ENCODE measurements around the gene ADD2. TPM values are rescaled to one million over a fixed set of nuclear protein-coding genes. Genes with fewer than 3 reads are reported as not detected.

ADD2 gene
- total RNA-seq, 1 experiment from 2014 or later, result 4.4 TPM

DNA sequence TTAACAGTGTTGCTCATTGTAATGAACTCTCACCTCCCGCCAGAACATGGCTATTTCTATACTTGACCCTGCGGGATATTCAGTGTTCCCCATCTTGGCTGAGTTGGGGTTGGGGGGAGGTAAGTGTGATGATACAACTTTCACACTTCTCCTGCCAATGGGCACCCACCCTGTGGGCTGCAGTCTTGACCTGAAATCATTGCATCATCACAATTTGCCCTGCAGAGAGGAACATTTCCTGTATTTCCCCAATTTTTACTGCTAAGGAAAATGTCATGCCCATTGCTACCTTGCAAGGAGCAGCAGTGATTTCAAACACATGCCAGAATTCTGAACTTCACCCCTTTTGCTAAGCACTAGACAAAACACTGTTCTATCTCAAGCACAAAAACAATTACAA lies 92.1 kb downstream of the ADD2 start:
- TF ChIP-seq EZH2 (IDR thresholded peaks at IDR 0.05; ENCODE audit: low read length, unreplicated experiment), result no peak
- TF ChIP-seq, protein P1, sequence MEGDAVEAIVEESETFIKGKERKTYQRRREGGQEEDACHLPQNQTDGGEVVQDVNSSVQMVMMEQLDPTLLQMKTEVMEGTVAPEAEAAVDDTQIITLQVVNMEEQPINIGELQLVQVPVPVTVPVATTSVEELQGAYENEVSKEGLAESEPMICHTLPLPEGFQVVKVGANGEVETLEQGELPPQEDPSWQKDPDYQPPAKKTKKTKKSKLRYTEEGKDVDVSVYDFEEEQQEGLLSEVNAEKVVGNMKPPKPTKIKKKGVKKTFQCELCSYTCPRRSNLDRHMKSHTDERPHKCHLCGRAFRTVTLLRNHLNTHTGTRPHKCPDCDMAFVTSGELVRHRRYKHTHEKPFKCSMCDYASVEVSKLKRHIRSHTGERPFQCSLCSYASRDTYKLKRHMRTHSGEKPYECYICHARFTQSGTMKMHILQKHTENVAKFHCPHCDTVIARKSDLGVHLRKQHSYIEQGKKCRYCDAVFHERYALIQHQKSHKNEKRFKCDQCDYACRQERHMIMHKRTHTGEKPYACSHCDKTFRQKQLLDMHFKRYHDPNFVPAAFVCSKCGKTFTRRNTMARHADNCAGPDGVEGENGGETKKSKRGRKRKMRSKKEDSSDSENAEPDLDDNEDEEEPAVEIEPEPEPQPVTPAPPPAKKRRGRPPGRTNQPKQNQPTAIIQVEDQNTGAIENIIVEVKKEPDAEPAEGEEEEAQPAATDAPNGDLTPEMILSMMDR (conservative IDR thresholded peaks at IDR 0.05; ENCODE audit: low read depth, low read length), result no peak
- TF ChIP-seq EZH2phosphoT487 (IDR thresholded peaks at IDR 0.05; ENCODE audit: borderline replicate concordance, low read length), result no peak
- intact Hi-C loops (cut with micrococcal nuclease), result no loop called here
- H3K9me3 ChIP-seq (ENCODE audit: low read length), result no peaks in the 10 kb centered on the region
- no peak overlapping the region for H3K9ac ChIP-seq (ENCODE audit: low read length)
- no peak for DNase-seq
- peaks cover 51% of the 10 kb centered on the region for H3K27me3 ChIP-seq (ENCODE audit: low read length)
- H3K4me3 ChIP-seq (ENCODE audit: low read length), result no peak overlapping the region
- H3K9me2 ChIP-seq (replicated peaks; ENCODE audit: low read length), result no peaks in the 10 kb centered on the region
- BruUV-seq (replicated peaks), result no TSS peak
- ChIA-PET CTCF (no interaction called here), POLR2A (ENCODE audit: unreplicated experiment) (no interaction called here)
- no peak overlapping the region for H2AFZ ChIP-seq (ENCODE audit: low read length)
- 0 out of 2 replicates have a peak, but pooled peaks cover 3% of the 10 kb centered on the region for H3K4me1 ChIP-seq (ENCODE audit: insufficient read depth, low read length)
- no peaks in the 10 kb centered on the region for H3K79me2 ChIP-seq (ENCODE audit: low read length)
- no peak overlapping the region for H3K4me2 ChIP-seq (ENCODE audit: low read length)
- no peaks in the 10 kb centered on the region for H3F3A ChIP-seq (ENCODE audit: low read length, unreplicated experiment)
- H4K20me1 ChIP-seq (ENCODE audit: low read length), result no peaks in the 10 kb centered on the region
- no peaks in the 10 kb centered on the region for H3K36me3 ChIP-seq (ENCODE audit: low read depth, low read length)
- ATAC-seq, result no peak
- no peak overlapping the region for H3K27ac ChIP-seq (ENCODE audit: low read length)

DNA sequence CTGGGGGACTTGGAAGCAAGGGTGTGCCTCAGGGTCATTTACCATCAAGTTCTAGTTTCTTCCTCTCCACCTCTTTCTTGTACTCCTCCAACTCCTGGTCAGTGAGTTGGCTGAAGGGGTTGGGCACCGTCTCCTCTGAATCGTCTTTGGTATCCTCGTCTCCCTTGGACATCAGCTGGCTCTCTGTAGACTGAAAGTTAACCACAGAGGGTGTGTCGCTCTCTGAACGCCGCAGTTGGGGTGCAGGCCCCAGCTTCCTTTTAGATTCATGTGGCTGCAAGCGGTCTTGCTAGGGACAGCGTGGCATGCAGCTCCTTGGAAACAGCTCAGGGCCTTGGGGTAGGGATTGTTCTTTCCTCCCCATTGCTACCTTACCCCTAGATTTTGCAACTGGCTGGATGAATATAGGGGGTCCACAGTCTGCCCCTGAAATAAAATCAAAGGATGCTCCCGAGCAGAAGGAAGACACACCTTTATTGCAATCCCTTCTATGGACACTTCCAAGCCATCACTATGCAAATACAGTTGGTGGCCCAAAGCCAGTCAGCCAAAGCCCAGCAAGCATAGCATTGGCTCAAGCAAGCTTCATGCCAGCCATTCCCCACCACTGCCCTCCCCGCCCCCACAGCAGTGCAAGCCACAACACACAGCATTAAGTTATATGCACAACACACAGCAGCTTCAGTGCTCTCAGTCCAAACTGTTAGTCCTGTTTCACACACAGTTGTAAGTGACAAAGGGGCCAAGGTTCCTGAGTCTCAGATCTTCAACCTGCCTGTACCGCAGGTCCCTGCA lies 93.2 kb downstream of the ADD2 start:
- Histone ChIP-seq H2AFZ (ENCODE audit: low read length) (no peak overlapping the region), H3F3A (ENCODE audit: low read length, unreplicated experiment) (no peaks in the 10 kb centered on the region), H3K79me2 (ENCODE audit: low read length) (no peaks in the 10 kb centered on the region), H3K36me3 (ENCODE audit: low read depth, low read length) (no peaks in the 10 kb centered on the region), H3K4me2 (ENCODE audit: low read length) (no peak overlapping the region), H3K9ac (ENCODE audit: low read length) (no peak overlapping the region), H3K27ac (ENCODE audit: low read length) (no peak overlapping the region), H3K4me1 (ENCODE audit: insufficient read depth, low read length) (0 out of 2 replicates have a peak, but pooled peaks cover 3% of the 10 kb centered on the region), H3K4me3 (ENCODE audit: low read length) (no peak overlapping the region), H4K20me1 (ENCODE audit: low read length) (no peaks in the 10 kb centered on the region), H3K27me3 (ENCODE audit: low read length) (peaks cover 41% of the 10 kb centered on the region), H3K9me3 (ENCODE audit: low read length) (no peaks in the 10 kb centered on the region), H3K9me2 (replicated peaks; ENCODE audit: low read length) (no peaks in the 10 kb centered on the region)
- DNase-seq (no peak), ATAC-seq (no peak)
- no TSS peak for BruUV-seq (replicated peaks)
- CTCF ChIA-PET, result no interaction called here
- no peak for TF ChIP-seq EZH2 (IDR thresholded peaks at IDR 0.05; ENCODE audit: low read length, unreplicated experiment)
- TF ChIP-seq, protein P1 (conservative IDR thresholded peaks at IDR 0.05; ENCODE audit: low read depth, low read length), result no peak
- TF ChIP-seq EZH2phosphoT487 (IDR thresholded peaks at IDR 0.05; ENCODE audit: borderline replicate concordance, low read length), result no peak
- POLR2A ChIA-PET (ENCODE audit: unreplicated experiment), result no interaction called here
- intact Hi-C loops (cut with micrococcal nuclease), result no loop called here

DNA sequence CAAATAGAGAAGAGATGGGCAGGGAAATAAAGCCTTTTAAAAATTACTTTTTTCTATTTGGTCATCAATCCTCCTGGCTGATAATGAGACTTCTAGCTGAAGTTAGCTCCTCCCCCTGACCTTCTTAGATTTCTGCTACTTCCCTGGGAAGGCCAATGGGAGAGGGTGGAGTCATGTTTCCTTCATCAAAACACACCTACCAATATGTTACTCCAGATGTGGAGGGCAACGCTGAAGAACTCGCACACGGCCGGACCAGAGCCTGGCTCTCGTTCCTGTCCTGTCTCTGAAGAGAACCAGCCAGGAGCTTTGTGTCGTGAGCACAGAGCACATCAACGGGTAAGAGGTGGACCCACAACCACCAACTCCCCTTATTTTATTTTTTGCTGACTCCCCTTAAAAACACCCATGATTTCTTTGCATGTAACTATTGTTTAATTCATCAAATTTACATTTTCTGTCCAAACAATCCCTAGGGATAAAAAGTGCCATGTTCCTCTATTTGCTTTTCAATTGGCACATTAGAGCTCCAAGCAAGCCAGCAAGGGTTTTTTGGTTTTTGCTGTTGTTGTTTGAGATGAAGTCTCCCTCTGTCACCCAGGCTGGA lies 94.9 kb downstream of the ADD2 start:
- no peaks in the 10 kb centered on the region for H3F3A ChIP-seq (ENCODE audit: low read length, unreplicated experiment)
- DNase-seq (no peak), ATAC-seq (no peak)
- ChIA-PET CTCF (no interaction called here), POLR2A (ENCODE audit: unreplicated experiment) (no interaction called here)
- no peaks in the 10 kb centered on the region for H3K9me3 ChIP-seq (ENCODE audit: low read length)
- no peak overlapping the region for H3K4me3 ChIP-seq (ENCODE audit: low read length)
- H4K20me1 ChIP-seq (ENCODE audit: low read length), result no peaks in the 10 kb centered on the region
- no peak overlapping the region for H3K4me2 ChIP-seq (ENCODE audit: low read length)
- TF ChIP-seq, protein P1 (conservative IDR thresholded peaks at IDR 0.05; ENCODE audit: low read depth, low read length), result no peak
- H3K4me1 ChIP-seq (ENCODE audit: insufficient read depth, low read length), result 0 out of 2 replicates have a peak, but pooled peaks cover 3% of the 10 kb centered on the region
- H2AFZ ChIP-seq (ENCODE audit: low read length), result no peak overlapping the region
- intact Hi-C loops (cut with micrococcal nuclease), result no loop called here
- H3K27me3 ChIP-seq (ENCODE audit: low read length), result peaks cover 24% of the 10 kb centered on the region; the same call in 1 of the 2 replicates
- H3K27ac ChIP-seq (ENCODE audit: low read length), result no peak overlapping the region
- H3K9me2 ChIP-seq (replicated peaks; ENCODE audit: low read length), result no peaks in the 10 kb centered on the region
- no peak overlapping the region for H3K9ac ChIP-seq (ENCODE audit: low read length)
- no peaks in the 10 kb centered on the region for H3K79me2 ChIP-seq (ENCODE audit: low read length)
- no TSS peak for BruUV-seq (replicated peaks)
- H3K36me3 ChIP-seq (ENCODE audit: low read depth, low read length), result no peaks in the 10 kb centered on the region

Measured in PC-3 (cell line).